HG02763 (cell line): ENCODE measurements around the gene EDNRA.

Experiments
- ATAC-seq: cut with Tn5 transposase; IDR thresholded peaks from one replicate; pipeline ENCODE4 v1.9.1; 2021; ENCODE audit warnings: mild to moderate bottlenecking, moderate library complexity; ENCODE audit not compliant: unreplicated experiment

Gene EDNRA

GRCh38 chr4:147538711-147539110 lies 57.8 kb downstream of the EDNRA start:
- no peak for ATAC-seq

- no peak for ATAC-seq
Observed at GRCh38 chr4:147539959-147540358, 59.1 kb downstream of the EDNRA start.

- ATAC-seq: no peak
Observed at GRCh38 chr4:147542229-147542990, 61.5 kb downstream of the EDNRA start.

GRCh38 chr4:147543034-147543433 lies 62.1 kb downstream of the EDNRA start:
- ATAC-seq: no peak

DNA sequence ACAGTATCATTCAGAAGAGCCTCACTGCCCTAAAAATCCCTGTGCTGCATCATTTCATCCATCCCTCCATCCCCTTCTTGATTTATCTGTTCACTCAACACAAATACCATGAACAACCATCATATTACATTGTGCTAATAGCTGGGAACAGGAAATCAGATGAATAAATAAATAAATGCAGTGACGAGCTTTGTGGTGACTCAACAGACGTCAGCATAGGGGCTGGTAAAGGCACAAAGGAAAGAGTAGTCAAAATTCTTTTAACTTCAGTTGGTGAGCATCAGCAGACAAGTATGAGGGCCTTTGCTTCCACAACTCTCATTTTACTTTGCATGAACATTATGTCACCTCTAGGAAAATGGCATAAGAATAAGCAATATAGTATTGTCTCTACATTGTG lies 65.5 kb downstream of the EDNRA start:
- ATAC-seq: no peak

GRCh38 chr4:147547314-147548056 lies 66.6 kb downstream of the EDNRA start:
- no peak for ATAC-seq

DNA sequence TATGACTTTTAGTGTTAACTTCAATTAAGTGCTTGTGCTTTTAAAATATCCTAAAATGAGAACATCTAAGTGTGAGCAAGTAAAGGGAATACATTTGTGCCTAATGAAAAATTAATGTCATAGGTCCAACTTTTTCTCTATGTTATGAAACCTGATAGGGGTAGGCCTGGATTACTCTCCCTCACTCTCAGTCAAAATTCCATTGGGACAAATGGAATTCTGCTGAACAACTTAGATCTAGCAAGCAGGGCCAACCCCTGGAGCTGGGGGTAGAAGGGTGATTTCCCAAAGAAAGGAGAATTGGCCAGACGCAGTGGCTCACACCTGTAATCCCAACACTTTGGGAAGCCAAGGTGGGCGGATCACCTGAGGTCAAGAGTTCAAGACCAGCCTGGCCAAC lies 67.4 kb downstream of the EDNRA start:
- ATAC-seq: no peak

DNA sequence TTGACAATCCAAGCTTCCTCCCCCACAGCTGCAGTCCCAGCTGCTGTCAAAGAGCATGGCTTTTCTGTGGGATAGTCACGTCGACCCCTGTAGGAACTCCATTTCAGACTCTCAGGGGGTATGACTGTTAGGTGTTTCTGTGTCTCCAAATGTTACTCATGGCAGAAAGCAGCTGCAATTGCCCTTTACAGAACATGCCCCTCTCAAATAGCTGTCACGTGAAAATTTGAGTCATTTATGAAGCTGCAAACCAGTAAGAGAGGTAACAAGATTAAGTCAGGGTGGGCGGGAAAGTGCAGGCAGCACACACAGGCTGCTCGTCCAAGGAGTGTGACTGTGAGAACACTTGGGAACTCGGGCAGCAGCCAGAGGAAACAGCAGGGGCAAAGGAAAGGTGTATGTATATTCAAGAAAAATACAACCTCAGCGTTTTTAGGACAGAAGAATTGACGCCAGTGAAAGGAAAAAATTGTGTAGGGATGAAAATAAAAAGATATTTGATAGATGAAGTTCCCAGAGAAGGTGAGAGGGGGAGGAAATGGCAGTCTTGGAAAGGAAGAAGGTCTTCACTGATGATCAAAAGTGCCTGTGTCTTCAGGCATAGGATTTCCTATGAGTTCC lies 69.8 kb downstream of the EDNRA start:
- ATAC-seq: peak; percentile 80

DNA sequence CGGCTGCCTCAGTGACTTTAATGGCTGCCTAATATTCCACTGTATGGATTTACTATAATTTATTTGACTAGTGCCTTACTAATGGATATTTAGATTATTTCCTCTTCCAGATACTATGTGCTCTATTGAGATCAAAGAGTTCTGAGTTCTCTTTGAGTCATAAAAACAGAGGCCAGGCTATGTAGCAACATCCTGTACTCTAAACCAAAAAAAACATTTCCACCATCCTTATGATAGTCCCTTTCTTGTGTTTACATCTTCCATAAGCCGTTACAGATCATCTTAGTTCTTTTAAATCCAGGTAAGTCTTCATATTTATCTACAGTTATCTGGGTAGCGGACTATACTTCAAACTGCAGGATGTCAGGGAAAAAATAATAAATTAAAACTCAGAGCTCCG lies 79.7 kb downstream of the EDNRA start:
- ATAC-seq: no peak

- ATAC-seq: no peak
Observed at GRCh38 chr4:147566762-147567161, 85.9 kb downstream of the EDNRA start.

GRCh38 chr4:147567276-147567675 lies 86.4 kb downstream of the EDNRA start:
- ATAC-seq: no peak

DNA sequence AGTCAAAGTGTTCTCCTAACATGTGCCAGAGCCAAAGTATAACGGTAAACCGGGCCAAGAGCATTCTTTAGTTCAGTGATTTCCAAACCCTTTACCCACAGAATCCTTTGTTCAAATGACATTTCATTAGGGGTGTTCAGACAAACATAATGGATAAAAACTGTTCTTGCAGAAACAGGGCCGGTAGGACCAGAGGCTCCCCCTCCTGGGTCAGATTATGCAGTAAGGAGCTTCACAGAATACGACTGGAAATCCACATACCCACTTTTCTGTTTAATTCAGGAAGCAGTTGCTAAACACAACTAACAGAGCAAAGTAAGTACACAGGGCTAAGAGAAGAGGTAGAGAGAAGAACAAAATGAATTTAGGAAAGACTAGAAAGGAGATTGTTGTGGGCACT lies 89.7 kb downstream of the EDNRA start:
- no peak for ATAC-seq

DNA sequence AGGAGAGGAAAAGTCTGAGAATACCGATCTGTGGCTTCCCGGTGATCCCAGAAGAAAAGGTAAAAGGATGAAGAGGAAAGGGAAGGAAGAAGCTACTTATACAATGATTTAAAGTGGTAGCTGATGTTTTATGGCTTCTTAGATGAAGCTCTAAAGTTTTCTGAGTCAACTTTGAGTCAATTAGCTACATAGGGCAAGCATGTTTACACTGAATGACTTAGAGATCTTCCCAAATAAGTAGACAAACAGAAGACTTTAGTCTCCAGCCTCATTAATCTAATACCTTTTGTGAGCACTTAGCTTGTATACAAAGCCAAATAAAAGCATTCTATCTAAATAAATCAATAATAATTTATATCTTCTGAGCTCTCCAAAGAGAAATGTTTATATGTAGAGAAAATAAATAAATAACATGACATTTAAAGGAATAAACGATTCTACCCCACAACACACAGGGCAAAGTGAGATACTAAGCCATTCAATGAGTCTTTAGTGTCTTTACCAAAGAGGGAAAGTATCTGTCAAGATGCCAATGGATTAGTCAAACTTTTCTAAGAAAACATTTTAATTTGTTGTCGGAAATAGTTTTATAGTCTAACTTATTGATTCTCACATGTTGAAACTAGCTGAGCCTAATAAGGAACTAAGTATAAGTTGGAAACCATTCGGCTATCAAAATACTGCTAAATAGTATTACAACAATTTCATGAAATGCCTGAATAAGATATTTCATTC lies 90.3 kb downstream of the EDNRA start:
- no peak for ATAC-seq

DNA sequence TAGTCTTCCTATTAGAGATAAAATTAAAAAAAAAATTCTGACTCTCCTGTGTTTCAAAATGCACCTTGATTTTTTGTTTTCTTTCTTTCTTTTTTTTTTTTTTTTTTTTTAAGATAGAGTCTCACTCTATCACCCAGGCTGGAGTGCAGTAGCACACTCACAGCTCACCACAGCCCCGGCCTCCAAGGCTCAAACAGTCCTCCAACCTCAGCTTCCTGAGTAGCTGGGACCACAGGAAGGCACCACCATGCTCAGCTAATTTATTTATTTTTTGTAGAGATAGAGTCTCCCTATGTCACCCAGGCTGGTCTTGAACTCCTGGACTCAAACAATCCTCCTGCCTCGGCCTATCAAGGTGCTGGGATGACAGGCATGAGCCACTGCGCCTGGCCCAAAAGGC lies 95.2 kb downstream of the EDNRA start:
- ATAC-seq: no peak

- ATAC-seq: no peak
Observed at GRCh38 chr4:147578051-147578476, 97.2 kb downstream of the EDNRA start.

GRCh38 chr4:147578593-147578992 lies 97.7 kb downstream of the EDNRA start:
- no peak for ATAC-seq

DNA sequence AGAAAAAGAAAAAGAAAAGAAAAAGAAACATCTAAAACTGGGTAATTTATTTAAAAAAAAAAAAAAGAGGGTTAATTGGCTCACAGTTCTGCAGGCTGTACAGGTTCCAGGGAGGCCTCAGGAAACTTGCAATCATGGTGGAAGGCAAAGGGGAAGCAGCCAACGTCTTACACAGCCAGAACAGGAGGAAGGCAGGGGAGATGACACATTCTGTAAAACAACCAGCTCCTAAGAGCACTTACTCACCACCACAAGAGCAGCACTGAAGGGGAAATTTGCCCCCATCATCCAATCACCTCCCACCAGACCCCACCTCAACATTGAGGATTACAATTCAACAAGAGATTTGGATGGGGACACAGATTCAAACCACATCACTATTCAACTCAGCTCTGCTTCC lies 99.5 kb downstream of the EDNRA start:
- no peak for ATAC-seq

- no peak for ATAC-seq
Observed at GRCh38 chr4:147581606-147582350, 100.9 kb downstream of the EDNRA start.

- ATAC-seq: no peak
Observed at GRCh38 chr4:147582386-147583060, 101.6 kb downstream of the EDNRA start.

DNA sequence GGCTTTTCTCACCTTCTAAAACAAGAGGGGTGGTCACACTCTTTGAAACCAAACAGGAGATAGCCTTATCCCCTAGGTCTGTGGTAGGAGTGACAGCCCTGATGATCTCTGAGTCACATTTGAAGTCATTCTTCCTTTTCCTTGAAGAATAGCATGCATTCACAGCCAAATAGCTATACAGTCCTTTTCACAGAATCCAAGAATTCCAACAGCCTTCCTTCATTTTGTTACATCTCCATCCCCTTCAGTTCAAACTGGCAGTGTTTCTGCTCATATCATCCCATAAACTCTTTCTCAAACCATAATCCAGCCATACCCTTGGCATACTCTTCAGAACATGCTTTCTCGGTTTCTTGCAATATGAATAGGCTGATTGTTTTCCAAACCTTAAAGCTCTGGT lies 103.0 kb downstream of the EDNRA start:
- no peak for ATAC-seq
